NK-92 treated with Interleukin-12 subunit alpha and Interleukin-12 subunit beta, amount 100 ng/mL, for 24 hours (cell line): ENCODE results near the gene LRRC75A.
"Not testable (repeated sequence)": the region's sequence is repeated elsewhere in the genome, so short reads cannot be mapped to it uniquely, and the experiment has no call there.

Experiments
- DNase-seq: peaks from one replicate; lab custom pipeline; 2025; lab: John Stamatoyannopoulos, UW

Gene LRRC75A

GRCh38 chr17:16398270-16399267 lies 93.4 kb downstream of the LRRC75A start:
- DNase-seq, result no peak

GRCh38 chr17:16396693-16397092 lies 95.3 kb downstream of the LRRC75A start:
- not testable (repeated sequence) for DNase-seq

GRCh38 chr17:16395887-16396286 lies 96.1 kb downstream of the LRRC75A start:
- DNase-seq, result not testable (repeated sequence)

GRCh38 chr17:16392491-16392890 lies 99.5 kb downstream of the LRRC75A start:
- DNase-seq, result not testable (repeated sequence)
